Endothelial cell of umbilical vein (primary cell): ENCODE data around the gene PLXNB1.

Experiments used
- JUN ChIP-seq: IDR thresholded peaks from 2 replicates; pipeline ENCODE4 v1.6.1; 2011; ENCODE audit warnings: borderline replicate concordance, low read depth; ENCODE audit not compliant: insufficient read length, insufficient read depth
- MYC ChIP-seq: IDR thresholded peaks from one replicate; pipeline ENCODE4 v1.6.1; 2011; ENCODE audit warnings: mild to moderate bottlenecking, low read depth, low read length
- TF ChIP-seq, protein P1 (sequence below), 2 donors: IDR thresholded peaks; 1 replicate in 1 of 2; 2 replicates in 1 of 2; pipeline ENCODE4 v1.5.1; 2011; ENCODE audit warnings: low read length in 2 of 2, mild to moderate bottlenecking in 2 of 2, moderate library complexity in 2 of 2, control low read depth in 1 of 2, inconsistent platforms in 1 of 2, low read depth in 1 of 2; ENCODE audit not compliant: insufficient read depth in 1 of 2; ENCODE audit errors: extremely low read depth in 1 of 2
- TF ChIP-seq, protein P2 (sequence below): IDR thresholded peaks from 2 replicates; pipeline ENCODE4 v1.6.1; 2011; ENCODE audit not compliant: insufficient read depth, insufficient read length

DNA sequence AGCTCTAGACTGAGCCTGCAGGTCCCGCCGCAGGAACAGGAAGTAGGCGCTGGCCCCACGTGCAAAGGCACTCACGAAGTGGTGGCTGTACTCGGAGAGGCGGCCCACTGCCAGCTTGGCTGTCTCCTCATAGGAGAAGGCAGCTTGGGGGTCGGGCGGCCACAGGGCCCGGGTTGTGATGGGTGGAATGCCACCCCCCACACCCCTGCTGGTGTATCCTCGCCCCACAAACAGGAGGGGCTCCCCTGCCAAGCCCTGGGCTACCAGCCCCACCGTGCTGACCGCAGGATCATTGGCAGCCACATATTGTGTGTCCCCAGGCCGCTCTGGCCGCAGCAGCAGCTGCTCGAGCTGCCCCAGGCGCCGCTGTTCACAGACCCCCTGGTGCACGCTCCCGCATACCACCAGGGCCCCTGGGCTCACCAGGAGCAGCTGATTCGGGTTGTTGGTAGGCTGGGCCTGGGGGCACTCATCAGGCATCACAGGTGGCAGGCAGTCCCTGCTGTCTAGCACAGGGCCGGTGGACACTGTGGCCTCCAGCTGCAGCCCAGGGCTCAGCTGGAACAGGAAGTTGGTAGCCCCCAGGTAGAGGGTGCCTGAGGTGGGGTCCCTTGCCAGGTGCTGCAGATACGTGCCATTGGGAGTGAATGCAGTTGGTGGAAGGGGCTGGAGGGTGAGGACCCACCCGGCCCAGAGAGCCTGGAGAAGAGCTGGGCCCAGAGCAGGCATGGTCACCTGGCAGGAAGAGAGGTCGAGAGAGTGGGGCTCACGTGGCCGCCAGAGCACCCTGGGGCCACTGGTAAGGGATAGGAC, 5.8 kb downstream of the PLXNB1 start:
- TF ChIP-seq, protein P1, sequence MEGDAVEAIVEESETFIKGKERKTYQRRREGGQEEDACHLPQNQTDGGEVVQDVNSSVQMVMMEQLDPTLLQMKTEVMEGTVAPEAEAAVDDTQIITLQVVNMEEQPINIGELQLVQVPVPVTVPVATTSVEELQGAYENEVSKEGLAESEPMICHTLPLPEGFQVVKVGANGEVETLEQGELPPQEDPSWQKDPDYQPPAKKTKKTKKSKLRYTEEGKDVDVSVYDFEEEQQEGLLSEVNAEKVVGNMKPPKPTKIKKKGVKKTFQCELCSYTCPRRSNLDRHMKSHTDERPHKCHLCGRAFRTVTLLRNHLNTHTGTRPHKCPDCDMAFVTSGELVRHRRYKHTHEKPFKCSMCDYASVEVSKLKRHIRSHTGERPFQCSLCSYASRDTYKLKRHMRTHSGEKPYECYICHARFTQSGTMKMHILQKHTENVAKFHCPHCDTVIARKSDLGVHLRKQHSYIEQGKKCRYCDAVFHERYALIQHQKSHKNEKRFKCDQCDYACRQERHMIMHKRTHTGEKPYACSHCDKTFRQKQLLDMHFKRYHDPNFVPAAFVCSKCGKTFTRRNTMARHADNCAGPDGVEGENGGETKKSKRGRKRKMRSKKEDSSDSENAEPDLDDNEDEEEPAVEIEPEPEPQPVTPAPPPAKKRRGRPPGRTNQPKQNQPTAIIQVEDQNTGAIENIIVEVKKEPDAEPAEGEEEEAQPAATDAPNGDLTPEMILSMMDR (IDR thresholded peaks at IDR 0.05; ENCODE audit: extremely low read depth in 1 of 2, insufficient read depth in 1 of 2, low read depth in 1 of 2, low read length in 2 of 2), result no peak
- TF ChIP-seq JUN (no peak), MYC (no peak)
- TF ChIP-seq, protein P2, sequence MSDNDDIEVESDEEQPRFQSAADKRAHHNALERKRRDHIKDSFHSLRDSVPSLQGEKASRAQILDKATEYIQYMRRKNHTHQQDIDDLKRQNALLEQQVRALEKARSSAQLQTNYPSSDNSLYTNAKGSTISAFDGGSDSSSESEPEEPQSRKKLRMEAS, result no peak
